ENCODE results near the gene NOSTRIN. TPM values are rescaled to one million over a fixed set of nuclear protein-coding genes. Genes with fewer than 3 reads are reported as not detected.

NOSTRIN gene
- total RNA-seq, 4 donors from 2014 or later: 10.1 to 48.1 (median 18.0) TPM

GRCh38 chr2:168802859-168803725, 655 bp downstream of the NOSTRIN start:
- H3K27me3 ChIP-seq: no peaks in the 10 kb centered on the region
- 60 to 62% methylated on average over 5 of the region's 5 CpGs for WGBS, 2 donors
- H3K36me3 ChIP-seq: no peaks in the 10 kb centered on the region
- TF ChIP-seq POLR2A (IDR thresholded peaks at IDR 0.05): no peak
- TF ChIP-seq, protein P1, sequence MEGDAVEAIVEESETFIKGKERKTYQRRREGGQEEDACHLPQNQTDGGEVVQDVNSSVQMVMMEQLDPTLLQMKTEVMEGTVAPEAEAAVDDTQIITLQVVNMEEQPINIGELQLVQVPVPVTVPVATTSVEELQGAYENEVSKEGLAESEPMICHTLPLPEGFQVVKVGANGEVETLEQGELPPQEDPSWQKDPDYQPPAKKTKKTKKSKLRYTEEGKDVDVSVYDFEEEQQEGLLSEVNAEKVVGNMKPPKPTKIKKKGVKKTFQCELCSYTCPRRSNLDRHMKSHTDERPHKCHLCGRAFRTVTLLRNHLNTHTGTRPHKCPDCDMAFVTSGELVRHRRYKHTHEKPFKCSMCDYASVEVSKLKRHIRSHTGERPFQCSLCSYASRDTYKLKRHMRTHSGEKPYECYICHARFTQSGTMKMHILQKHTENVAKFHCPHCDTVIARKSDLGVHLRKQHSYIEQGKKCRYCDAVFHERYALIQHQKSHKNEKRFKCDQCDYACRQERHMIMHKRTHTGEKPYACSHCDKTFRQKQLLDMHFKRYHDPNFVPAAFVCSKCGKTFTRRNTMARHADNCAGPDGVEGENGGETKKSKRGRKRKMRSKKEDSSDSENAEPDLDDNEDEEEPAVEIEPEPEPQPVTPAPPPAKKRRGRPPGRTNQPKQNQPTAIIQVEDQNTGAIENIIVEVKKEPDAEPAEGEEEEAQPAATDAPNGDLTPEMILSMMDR (IDR thresholded peaks at IDR 0.05): no peak
- peak; percentile 22 to 51 for DNase-seq
- H3K27ac ChIP-seq: peak overlapping the region; percentile 16 to 71 (median 50)
- H3K9me3 ChIP-seq: no peaks in the 10 kb centered on the region
- H3K4me3 ChIP-seq (replicated peaks in 1 of 3): no peak overlapping the region
- intact Hi-C loops (cut with DNase I): no loop called here
- peaks cover 35 to 43% of the 10 kb centered on the region in 2 donors for H3K4me1 ChIP-seq

- 49 to 53% methylated on average over 3 of the region's 3 CpGs for WGBS, 2 donors
- Histone ChIP-seq H3K36me3 (no peaks in the 10 kb centered on the region), H3K4me3 (replicated peaks in 1 of 3) (no peak overlapping the region), H3K9me3 (no peaks in the 10 kb centered on the region), H3K27me3 (no peaks in the 10 kb centered on the region), H3K27ac (peak overlapping the region; percentile 16 to 71 (median 50)), H3K4me1 (peaks cover 25 to 33% of the 10 kb centered on the region in 2 donors)
- no peak for TF ChIP-seq POLR2A (IDR thresholded peaks at IDR 0.05)
- TF ChIP-seq, protein P1 (IDR thresholded peaks at IDR 0.05): no peak
- DNase-seq: peak; percentile 26 to 33
- intact Hi-C loops (cut with DNase I): no loop called here
These were observed 1.8 kb downstream of the NOSTRIN start for GRCh38 chr2:168804214-168804613.

DNA sequence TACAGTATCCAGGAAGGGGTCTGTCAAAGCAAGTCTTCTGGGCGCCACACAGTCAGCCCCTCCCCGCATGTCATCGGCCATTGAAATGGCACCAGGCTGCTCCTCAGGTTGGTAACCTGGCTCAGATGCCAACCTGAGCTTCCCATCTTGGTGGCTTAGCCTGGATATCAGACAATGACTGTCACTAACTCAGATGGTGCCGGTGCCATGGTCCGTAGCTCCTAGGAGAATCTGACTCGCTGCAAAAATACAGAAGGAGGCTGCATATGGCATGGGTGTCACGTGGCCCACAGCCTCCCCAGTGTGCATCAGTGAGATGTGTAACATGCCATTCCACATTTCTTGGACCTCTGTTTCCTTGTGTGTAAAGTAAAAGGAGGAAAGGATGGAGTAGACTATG, 3.2 kb downstream of the NOSTRIN start:
- Histone ChIP-seq H3K27ac (no peak overlapping the region), H3K27me3 (no peaks in the 10 kb centered on the region), H3K4me1 (peaks cover 27 to 34% of the 10 kb centered on the region in 2 donors), H3K9me3 (no peaks in the 10 kb centered on the region), H3K36me3 (no peaks in the 10 kb centered on the region), H3K4me3 (replicated peaks in 1 of 3) (no peak overlapping the region)
- TF ChIP-seq POLR2A (IDR thresholded peaks at IDR 0.05): no peak
- TF ChIP-seq, protein P1 (IDR thresholded peaks at IDR 0.05): no peak
- no peak for DNase-seq
- 89 to 96% methylated on average over 7 of the region's 7 CpGs for whole genome bisulfite sequencing, 2 donors
- intact Hi-C loops (cut with DNase I): no loop called here

DNA sequence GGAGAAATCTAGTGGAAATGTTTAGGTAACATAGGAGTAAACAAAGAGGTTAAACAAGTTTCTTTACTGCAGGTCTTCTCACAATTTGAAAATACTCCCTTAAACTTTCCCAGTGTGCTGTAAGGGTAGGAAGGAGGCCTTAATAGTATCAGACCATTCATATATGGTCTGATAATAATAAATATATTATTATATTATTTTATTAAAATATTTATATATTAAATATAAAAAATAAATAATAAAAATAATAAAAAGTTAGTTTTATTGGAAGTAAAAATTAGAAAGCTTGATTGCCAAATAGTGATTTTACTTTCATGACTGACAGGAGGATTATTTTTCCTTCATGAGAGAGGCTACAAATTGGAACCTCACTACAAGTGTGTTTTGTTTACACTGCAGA, 7.1 kb downstream of the NOSTRIN start:
- intact Hi-C loops (cut with DNase I): no loop called here

More for the DNA sequence above, 7.1 kb downstream of the NOSTRIN start:
- Histone ChIP-seq H3K9me3 (no peaks in the 10 kb centered on the region), H3K36me3 (no peaks in the 10 kb centered on the region), H3K27me3 (no peaks in the 10 kb centered on the region), H3K4me3 (replicated peaks in 1 of 3) (no peak overlapping the region), H3K27ac (peak overlapping the region in 1 of 3 donors; percentile 9), H3K4me1 (peaks cover 28 to 29% of the 10 kb centered on the region in 2 donors)
- TF ChIP-seq POLR2A (IDR thresholded peaks at IDR 0.05): no peak
- TF ChIP-seq, protein P1 (IDR thresholded peaks at IDR 0.05): no peak
- no peak for DNase-seq
